Breast epithelium (tissue), 3 donors: ENCODE results near the gene KRT76.

ENCODE experiments used
- POLR2A ChIP-seq: fragments of 450-650 bp; IDR thresholded peaks from one replicate; pipeline ENCODE4 v1.6.1; 2016; ENCODE audit warnings: antibody characterized with exemption, mild to moderate bottlenecking, moderate library complexity
- POLR2AphosphoS5 ChIP-seq, 3 donors: sonication (generic); formaldehyde crosslinking; IDR thresholded peaks; one replicate each; pipeline ENCODE4 v1.6.1; 2017; ENCODE audit warnings: antibody characterized with exemption in 3 of 3
- TF ChIP-seq, protein P1 (sequence below), 3 donors: fragments of 450-650 bp; IDR thresholded peaks; one replicate each; pipeline ENCODE4 v1.5.1; 2016 to 2017; ENCODE audit warnings: antibody characterized with exemption in 3 of 3, mild to moderate bottlenecking in 3 of 3, moderate library complexity in 3 of 3

DNA sequence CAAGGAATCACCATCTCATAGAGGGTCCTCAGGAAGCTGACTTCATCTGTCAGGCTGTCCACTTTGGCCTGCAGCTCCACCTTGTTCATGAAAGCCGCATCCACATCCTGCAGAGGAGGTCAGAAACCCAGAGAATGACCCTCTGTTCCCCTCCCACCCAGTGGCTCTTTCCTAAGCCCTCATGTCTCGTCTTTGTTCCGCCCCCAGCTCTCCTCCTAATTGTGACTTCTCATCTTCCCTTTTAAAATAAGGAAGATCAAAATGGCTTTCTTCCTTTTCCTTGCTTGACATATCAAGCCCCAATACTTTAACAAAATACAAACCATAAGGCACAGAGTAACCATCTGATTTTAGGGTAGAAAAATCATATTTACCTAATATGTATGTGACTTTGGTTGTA, 4.4 kb downstream of the KRT76 start:
- TF ChIP-seq, protein P1, sequence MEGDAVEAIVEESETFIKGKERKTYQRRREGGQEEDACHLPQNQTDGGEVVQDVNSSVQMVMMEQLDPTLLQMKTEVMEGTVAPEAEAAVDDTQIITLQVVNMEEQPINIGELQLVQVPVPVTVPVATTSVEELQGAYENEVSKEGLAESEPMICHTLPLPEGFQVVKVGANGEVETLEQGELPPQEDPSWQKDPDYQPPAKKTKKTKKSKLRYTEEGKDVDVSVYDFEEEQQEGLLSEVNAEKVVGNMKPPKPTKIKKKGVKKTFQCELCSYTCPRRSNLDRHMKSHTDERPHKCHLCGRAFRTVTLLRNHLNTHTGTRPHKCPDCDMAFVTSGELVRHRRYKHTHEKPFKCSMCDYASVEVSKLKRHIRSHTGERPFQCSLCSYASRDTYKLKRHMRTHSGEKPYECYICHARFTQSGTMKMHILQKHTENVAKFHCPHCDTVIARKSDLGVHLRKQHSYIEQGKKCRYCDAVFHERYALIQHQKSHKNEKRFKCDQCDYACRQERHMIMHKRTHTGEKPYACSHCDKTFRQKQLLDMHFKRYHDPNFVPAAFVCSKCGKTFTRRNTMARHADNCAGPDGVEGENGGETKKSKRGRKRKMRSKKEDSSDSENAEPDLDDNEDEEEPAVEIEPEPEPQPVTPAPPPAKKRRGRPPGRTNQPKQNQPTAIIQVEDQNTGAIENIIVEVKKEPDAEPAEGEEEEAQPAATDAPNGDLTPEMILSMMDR (IDR thresholded peaks at IDR 0.05), result no peak
- TF ChIP-seq POLR2A (no peak), POLR2AphosphoS5 (IDR thresholded peaks at IDR 0.05) (no peak)
